GM12878 (cell line): Measurements from ENCODE around the gene ANXA9. TPM values are rescaled to one million over a fixed set of nuclear protein-coding genes. Genes with fewer than 3 reads are reported as not detected.

Experiments used
- ATAC-seq: fragments of 200-7000 bp; cut with Tn5 transposase; 3 replicates; pipeline ENCODE4 v1.9.1; 2020; ENCODE audit warnings: mild to moderate bottlenecking, moderate library complexity
- BruUV-seq: library from RNA; stranded (reverse); fragments of 400-500 nt; replicated peaks from 2 replicates; lab custom pipeline; 2021; lab: Mats Ljungman, UMichigan
- CTCF ChIA-PET: fragments of 300-600 bp; sonication (Branson Sonifier 250); formaldehyde crosslinking; extraction: SDS; loops from one replicate; lab custom pipeline; 2021; ENCODE audit warnings: inconsistent platforms; lab: Yijun Ruan, JAX
- POLR2A ChIA-PET: fragments of 350-600 bp; formaldehyde crosslinking; extraction: SDS; loops from one replicate; lab custom pipeline; 2021; ENCODE audit warnings: inconsistent platforms; lab: Charles Lee
- RAD21 ChIA-PET: fragments of 300-600 bp; sonication (Branson Sonifier 250); formaldehyde crosslinking; loops from one replicate; lab custom pipeline; 2023; ENCODE audit warnings: antibody characterized with exemption; ENCODE audit not compliant: unreplicated experiment; lab: Charles Lee
- SMC1A ChIA-PET: fragments of 300-600 bp; sonication (Branson Sonifier 250); formaldehyde crosslinking; loops from one replicate; lab custom pipeline; 2023; ENCODE audit not compliant: unreplicated experiment, uncharacterized antibody; lab: Charles Lee
- DNase-seq: peaks from one replicate; pipeline ENCODE4 v3.0.0-alpha.2; 2011; ENCODE audit warnings: low read depth, low spot score
- FAIRE-seq: peaks from 3 replicates; lab custom pipeline; 2011; peaks lifted over from hg19 to GRCh38; lab: Jason Lieb, UNC
- H2AFZ ChIP-seq: 2 replicates; pipeline ENCODE4 v1.6.0; 2011; ENCODE audit warnings: low read depth, low read length, control low read depth; ENCODE audit not compliant: control insufficient read depth
- H3K27ac ChIP-seq: 2 replicates; pipeline ENCODE4 v1.5.1; 2011; ENCODE audit warnings: control low read depth; ENCODE audit not compliant: control insufficient read depth, insufficient read depth
- H3K27me3 ChIP-seq, 2 experiments: replicated peaks in 1 of 2; 2 replicates each; pipeline versions ENCODE4 v1.6.0 to v1.6.1; 2011; ENCODE audit warnings: low read length in 1 of 2; ENCODE audit not compliant: control insufficient read depth in 2 of 2, insufficient read depth in 2 of 2
- H3K36me3 ChIP-seq, 2 experiments: 2 replicates each; pipeline ENCODE4 v1.5.1; 2011; ENCODE audit warnings: low read length in 1 of 2; ENCODE audit not compliant: control insufficient read depth in 2 of 2, insufficient read depth in 2 of 2
- H3K4me1 ChIP-seq: 2 replicates; pipeline ENCODE4 v1.6.1; 2011; ENCODE audit warnings: mild to moderate bottlenecking, low read length, moderate library complexity, mixed read lengths; ENCODE audit not compliant: control insufficient read depth, insufficient read depth
- H3K4me2 ChIP-seq: 2 replicates; pipeline ENCODE4 v1.6.0; 2011; ENCODE audit warnings: control low read depth; ENCODE audit not compliant: control insufficient read depth, insufficient read depth
- H3K4me3 ChIP-seq: fragments of 200-600 bp; sonication (generic); 2 replicates; pipeline ENCODE4 v1.5.1; 2016
- H3K79me2 ChIP-seq: 2 replicates; pipeline ENCODE4 v1.6.0; 2011; ENCODE audit warnings: low read length; ENCODE audit not compliant: control insufficient read depth, insufficient read depth
- H3K9ac ChIP-seq: 2 replicates; pipeline ENCODE4 v1.8.0; 2011; ENCODE audit warnings: low read length, control low read depth, mixed read lengths; ENCODE audit not compliant: control insufficient read depth, insufficient read depth
- H3K9me3 ChIP-seq: replicated peaks from 3 replicates; pipeline ENCODE4 v1.5.1; 2011; ENCODE audit warnings: mild to moderate bottlenecking, low read length; ENCODE audit not compliant: control insufficient read depth, insufficient read depth
- H4K20me1 ChIP-seq: 2 replicates; pipeline ENCODE4 v1.6.0; 2011; ENCODE audit not compliant: control insufficient read depth, insufficient read depth
- BCL11A ChIP-seq: IDR thresholded peaks from 2 replicates; pipeline ENCODE4 v1.6.1; 2011; ENCODE audit warnings: low read depth, low read length
- EGR1 ChIP-seq, 2 experiments: IDR thresholded peaks; 1 replicate in 1 of 2; 2 replicates in 1 of 2; pipeline ENCODE4 v1.6.1; 2011 to 2012; ENCODE audit warnings: low read depth in 2 of 2, low read length in 2 of 2, borderline replicate concordance in 1 of 2, mild to moderate bottlenecking in 1 of 2, moderate library complexity in 1 of 2
- KLF5 ChIP-seq: fragments of 450-650 bp; IDR thresholded peaks from 2 replicates; pipeline ENCODE4 v1.6.1; 2014; ENCODE audit warnings: mild to moderate bottlenecking; ENCODE audit not compliant: partially characterized antibody
- MEF2A ChIP-seq: IDR thresholded peaks from 2 replicates; pipeline ENCODE4 v1.6.1; 2011; ENCODE audit warnings: low read depth, mild to moderate bottlenecking, low read length, moderate library complexity; ENCODE audit not compliant: insufficient read depth
- MLLT1 ChIP-seq: fragments of 450-650 bp; IDR thresholded peaks from 2 replicates; pipeline ENCODE4 v1.6.1; 2016; ENCODE audit warnings: mild to moderate bottlenecking
- SP1 ChIP-seq: IDR thresholded peaks from one replicate; pipeline ENCODE4 v1.6.1; 2011; ENCODE audit warnings: low read depth, low read length
- SPI1 ChIP-seq: IDR thresholded peaks from 2 replicates; pipeline ENCODE4 v1.6.1; 2011; ENCODE audit warnings: low read depth, mild to moderate bottlenecking, low read length, moderate library complexity, borderline replicate concordance; ENCODE audit not compliant: insufficient read depth
- TCF3 ChIP-seq: IDR thresholded peaks from 2 replicates; pipeline ENCODE4 v1.6.1; 2012; ENCODE audit warnings: low read depth, mild to moderate bottlenecking, low read length, borderline replicate concordance; ENCODE audit not compliant: insufficient read depth
- YY1 ChIP-seq: IDR thresholded peaks from 2 replicates; pipeline ENCODE4 v1.6.1; 2011; ENCODE audit warnings: low read depth, mild to moderate bottlenecking, low read length
- WGBS: methylation state at CpG from one replicate; pipeline ENCODE4 v1.1.6; 2016; ENCODE audit warnings: low lambda C conversion rate; ENCODE audit not compliant: insufficient replicate concordance, insufficient coverage; ENCODE audit errors: missing lambda C conversion rate; 5-methylcytosine and 5-hydroxymethylcytosine counted together
- in situ Hi-C: fragments of 300-500 bp; cut with MboI; formaldehyde crosslinking; loops from 9 replicates; pipeline ENCODE4 v1.14.3; 2018; ENCODE audit warnings: mixed read lengths
- intact Hi-C: fragments of 100-400 bp; cut with micrococcal nuclease; formaldehyde crosslinking; loops from one replicate; pipeline ENCODE4 v1.14.2; 2022; ENCODE audit not compliant: unreplicated experiment
- polyA plus RNA-seq, 11 experiments: library from polyadenylated mRNA; depleted of rRNA in 4 of 11; unstranded in 6 of 11; stranded (reverse) in 5 of 11; fragments of >200 nt; fragmentation: Nextera tagmentation in 4 of 11; fragmentation: Illumina TruSeq in 1 of 11; extraction: Ambion mirVana in 4 of 11; extraction: Trizol in 1 of 11; gene quantifications; 1 replicate in 1 of 11; 2 replicates in 10 of 11; pipeline versions ENCODE4 v1.2.1 to v1.2.3, GENCODE V29; 2011 to 2016; ENCODE audit warnings: inconsistent platforms in 2 of 11, missing spikeins in 2 of 11, low read depth in 1 of 11
- total RNA-seq, 4 experiments: library from RNA; depleted of rRNA in 3 of 4; stranded (reverse); fragments of >200 nt in 3 of 4; fragmentation: Illumina TruSeq in 1 of 4; extraction: Trizol in 1 of 4; gene quantifications; 2 replicates each; pipeline versions ENCODE4 v1.2.1 to v1.2.3, GENCODE V29; 2013 to 2021

Gene ANXA9
- total and polyA plus RNA-seq, 10 of the 15 experiments (the other 5 are each of a cell fraction or from before 2014, with no cell fraction given): 0.04 to 0.43 (median 0.18) TPM; not detected in 4

- no peak for TF ChIP-seq EGR1 (IDR thresholded peaks at IDR 0.05; ENCODE audit: borderline replicate concordance in 1 of 2, low read depth in 2 of 2, low read length in 2 of 2)
- TF ChIP-seq SP1: no peak
- TF ChIP-seq MLLT1: no peak
- TF ChIP-seq SPI1: no peak
- no peak for TF ChIP-seq BCL11A
- TF ChIP-seq MEF2A: no peak
- TF ChIP-seq YY1: no peak
- no peak for TF ChIP-seq KLF5
- TF ChIP-seq TCF3: no peak
- ChIA-PET SMC1A (interaction anchor here (1.3 to 1.6 kb wide), 2 partner anchors 28 to 80 kb away, joined by 3 read pairs; no protein-coding TSS in a partner anchor), CTCF (interaction anchor here (0.6 to 16.2 kb wide), 4 partner anchors 8 to 26 kb away, joined by 3 to 252 read pairs (median 5); partner anchors contain the start of genes ANXA9 and CERS2), RAD21 (no interaction called here), POLR2A (interaction anchor here (0.6 kb wide), 1 partner anchor 1051 kb away, joined by 3 read pairs; no protein-coding TSS in a partner anchor)
- no peaks in the 10 kb centered on the region for H3K27me3 ChIP-seq
- ATAC-seq: no peak
- H4K20me1 ChIP-seq: no peaks in the 10 kb centered on the region
- H3K36me3 ChIP-seq: no peaks in the 10 kb centered on the region; a peak in 1 of 4 replicates
- in situ Hi-C loops (no loop called here), intact Hi-C loops (no loop called here)
- H3K4me3 ChIP-seq: no peak overlapping the region
- 51% methylated on average over 3 of the region's 3 CpGs for WGBS
- no peak overlapping the region for H2AFZ ChIP-seq
- H3K27ac ChIP-seq: no peak overlapping the region
- H3K79me2 ChIP-seq: peaks cover 5% of the 10 kb centered on the region
- H3K4me2 ChIP-seq: no peak overlapping the region
- no TSS peak for BruUV-seq
- DNase-seq: no peak
- H3K9ac ChIP-seq: no peak overlapping the region
- H3K4me1 ChIP-seq: peaks cover 7% of the 10 kb centered on the region
- FAIRE-seq: no peak
- H3K9me3 ChIP-seq: no peaks in the 10 kb centered on the region
Measured at GRCh38 chr1:151002051-151002450, 20.0 kb downstream of the ANXA9 start.
